H1 (cell line): ENCODE data around the gene TXLNA. TPM values are rescaled to one million over a fixed set of nuclear protein-coding genes. Genes with fewer than 3 reads are reported as not detected.

Experiments
- CTCF ChIA-PET: fragments of 300-600 bp; sonication (Branson Sonifier 250); formaldehyde crosslinking; loops from one replicate; lab custom pipeline; 2021; ENCODE audit not compliant: partially characterized antibody; lab: Charles Lee
- POLR2A ChIA-PET: fragments of 300-600 bp; sonication (Branson Sonifier 250); formaldehyde crosslinking; loops from one replicate; lab custom pipeline; 2021; ENCODE audit warnings: inconsistent platforms; ENCODE audit not compliant: partially characterized antibody; lab: Charles Lee
- DNase-seq, 2 experiments: peaks; one replicate each; pipeline versions ENCODE4 v3.0.0 to v3.0.0-alpha.2; 2010 to 2022; ENCODE audit warnings: low spot score in 2 of 2, low read depth in 1 of 2, mixed read lengths in 1 of 2
- FAIRE-seq: peaks from 2 replicates; lab custom pipeline; 2011; peaks lifted over from hg19 to GRCh38; lab: Jason Lieb, UNC
- H2AFZ ChIP-seq: 2 replicates; pipeline ENCODE4 v1.8.1; 2012; ENCODE audit warnings: low read length, inconsistent platforms
- H2AK5ac ChIP-seq: 2 replicates; pipeline ENCODE4 v1.6.1; 2013; ENCODE audit warnings: low read depth, low read length
- H2BK120ac ChIP-seq: replicated peaks from 2 replicates; pipeline ENCODE3; 2013; ENCODE audit warnings: low read depth, low read length, inconsistent platforms
- H2BK12ac ChIP-seq: 2 replicates; pipeline ENCODE4 v1.6.1; 2013; ENCODE audit warnings: low read depth, low read length
- H2BK15ac ChIP-seq: 2 replicates; pipeline ENCODE4 v1.6.1; 2013; ENCODE audit warnings: low read length
- H2BK20ac ChIP-seq: 2 replicates; pipeline ENCODE4 v1.6.1; 2013; ENCODE audit warnings: low read length
- H2BK5ac ChIP-seq: 2 replicates; pipeline ENCODE4 v1.6.1; 2013; ENCODE audit warnings: low read depth, low read length
- H3K14ac ChIP-seq: 2 replicates; pipeline ENCODE4 v1.6.1; 2013; ENCODE audit warnings: inconsistent platforms; ENCODE audit not compliant: insufficient read length
- H3K18ac ChIP-seq: 2 replicates; pipeline ENCODE4 v1.6.1; 2013; ENCODE audit warnings: low read length; ENCODE audit errors: extremely low read depth
- H3K23ac ChIP-seq: 2 replicates; pipeline ENCODE4 v1.6.1; 2013; ENCODE audit warnings: inconsistent platforms; ENCODE audit not compliant: insufficient read length
- H3K23me2 ChIP-seq: 2 replicates; pipeline ENCODE4 v1.6.1; 2013; ENCODE audit warnings: low read depth, low read length
- H3K27ac ChIP-seq: 2 replicates; pipeline ENCODE4 v1.6.1; 2011; ENCODE audit warnings: low read depth, low read length, inconsistent platforms
- H3K27me3 ChIP-seq, 4 experiments: replicated peaks in 1 of 4; 1 replicate in 1 of 4; 2 replicates in 3 of 4; pipeline versions ENCODE4 v1.6.1 to v1.8.1; 2011 to 2013; ENCODE audit warnings: low read length in 3 of 4, mild to moderate bottlenecking in 3 of 4, inconsistent platforms in 2 of 4, mixed read lengths in 2 of 4, moderate library complexity in 1 of 4; ENCODE audit not compliant: control insufficient read depth in 3 of 4, insufficient read depth in 3 of 4; ENCODE audit errors: extremely low read depth in 1 of 4
- H3K36me3 ChIP-seq, 4 experiments: 2 replicates each; pipeline versions ENCODE4 v1.6.1 to v1.8.1; 2011 to 2013; ENCODE audit warnings: mild to moderate bottlenecking in 4 of 4, low read length in 3 of 4, moderate library complexity in 2 of 4, control low read depth in 1 of 4, inconsistent platforms in 1 of 4; ENCODE audit not compliant: insufficient read depth in 4 of 4, control insufficient read depth in 2 of 4
- H3K4ac ChIP-seq: replicated peaks from 2 replicates; pipeline ENCODE3; 2013; ENCODE audit warnings: low read length, low read depth, mixed read lengths, inconsistent platforms; ENCODE audit not compliant: insufficient read length
- H3K4me1 ChIP-seq, 4 experiments: replicated peaks in 1 of 4; 1 replicate in 1 of 4; 2 replicates in 3 of 4; pipeline versions ENCODE4 v1.6.1 to v1.8.1; 2011 to 2013; ENCODE audit warnings: low read length in 3 of 4, inconsistent platforms in 2 of 4, mixed read lengths in 1 of 4; ENCODE audit not compliant: insufficient read depth in 4 of 4, control insufficient read depth in 3 of 4
- H3K4me2 ChIP-seq, 2 experiments: 2 replicates each; pipeline versions ENCODE4 v1.6.1 to v1.8.1; 2011 to 2013; ENCODE audit warnings: low read depth in 2 of 2, low read length in 2 of 2, control low read depth in 1 of 2, inconsistent platforms in 1 of 2, mild to moderate bottlenecking in 1 of 2; ENCODE audit not compliant: insufficient read depth in 1 of 2
- H3K4me3 ChIP-seq, 4 experiments: fragments of 200-600, 300-600 bp in 1 of 4; sonication (generic), shearing (Covaris generic), sonication (Bioruptor Twin) in 1 of 4; 2 replicates each; pipeline versions ENCODE4 v1.5.1 to v1.8.1; 2011 to 2016; ENCODE audit warnings: low read length in 4 of 4, low read depth in 3 of 4, control low read depth in 2 of 4, inconsistent platforms in 2 of 4, mild to moderate bottlenecking in 2 of 4, mixed read lengths in 1 of 4, moderate library complexity in 1 of 4; ENCODE audit not compliant: insufficient read depth in 2 of 4; ENCODE audit errors: extremely low read depth in 1 of 4
- H3K56ac ChIP-seq: replicated peaks from 2 replicates; pipeline ENCODE3; 2013; ENCODE audit warnings: low read depth, mild to moderate bottlenecking, mixed read lengths, low read length, inconsistent platforms; ENCODE audit not compliant: insufficient read length
- H3K79me1 ChIP-seq: 2 replicates; pipeline ENCODE4 v1.6.1; 2013; ENCODE audit warnings: low read depth, low read length, control low read depth
- H3K79me2 ChIP-seq, 2 experiments: 2 replicates each; pipeline versions ENCODE4 v1.6.1 to v1.8.1; 2012 to 2013; ENCODE audit warnings: low read length in 2 of 2, mild to moderate bottlenecking in 2 of 2, inconsistent platforms in 1 of 2; ENCODE audit not compliant: insufficient read depth in 2 of 2, control insufficient read depth in 1 of 2
- H3K9ac ChIP-seq, 4 experiments: replicated peaks in 1 of 4; 1 replicate in 1 of 4; 2 replicates in 3 of 4; pipeline versions ENCODE4 v1.6.1 to v1.8.1; 2011 to 2013; ENCODE audit warnings: low read depth in 3 of 4, low read length in 3 of 4, control low read depth in 2 of 4, mild to moderate bottlenecking in 2 of 4, moderate library complexity in 2 of 4, inconsistent platforms in 1 of 4; ENCODE audit errors: extremely low read depth in 1 of 4
- H3K9me3 ChIP-seq, 2 experiments: 2 replicates each; pipeline versions ENCODE4 v1.6.1 to v1.8.1; 2012 to 2013; ENCODE audit warnings: mild to moderate bottlenecking in 2 of 2, moderate library complexity in 2 of 2, control low read depth in 1 of 2, inconsistent platforms in 1 of 2, low read depth in 1 of 2, low read length in 1 of 2, mixed read lengths in 1 of 2; ENCODE audit not compliant: insufficient read depth in 2 of 2
- H4K20me1 ChIP-seq, 2 experiments: replicated peaks in 1 of 2; 2 replicates each; pipeline versions ENCODE3 to v1.8.1; 2011 to 2013; ENCODE audit warnings: inconsistent platforms in 2 of 2, low read length in 2 of 2, mild to moderate bottlenecking in 1 of 2; ENCODE audit not compliant: insufficient read depth in 2 of 2, control insufficient read depth in 1 of 2
- H4K5ac ChIP-seq: 2 replicates; pipeline ENCODE4 v1.6.1; 2013; ENCODE audit warnings: low read length, low read depth, mixed read lengths, inconsistent platforms; ENCODE audit not compliant: insufficient read length
- H4K8ac ChIP-seq: 2 replicates; pipeline ENCODE4 v1.8.0; 2013; ENCODE audit warnings: mild to moderate bottlenecking, moderate library complexity, low read length, inconsistent platforms; ENCODE audit not compliant: insufficient read depth; ENCODE audit errors: extremely low read depth
- H4K91ac ChIP-seq: replicated peaks from 2 replicates; pipeline ENCODE3; 2013; ENCODE audit warnings: low read length, mixed read lengths, inconsistent platforms; ENCODE audit not compliant: insufficient read length
- CEBPB ChIP-seq: IDR thresholded peaks from 2 replicates; pipeline ENCODE4 v1.6.1; 2012; ENCODE audit warnings: low read depth, low read length
- POLR2A ChIP-seq, 2 experiments: IDR thresholded peaks; 1 replicate in 1 of 2; 2 replicates in 1 of 2; pipeline ENCODE4 v1.6.1; 2011; ENCODE audit warnings: low read depth in 2 of 2, low read length in 2 of 2, mild to moderate bottlenecking in 2 of 2; ENCODE audit errors: control extremely low read depth in 1 of 2
- POLR2AphosphoS5 ChIP-seq: IDR thresholded peaks from 2 replicates; pipeline ENCODE4 v1.6.1; 2011; ENCODE audit warnings: low read depth, low read length
- WGBS, 2 experiments: shearing (Covaris generic) in 1 of 2; methylation state at CpG; one replicate each; pipeline versions ENCODE4 v1.1.6 to v1.1.7; 2013 to 2015; ENCODE audit warnings: low lambda C conversion rate in 2 of 2, mixed read lengths in 2 of 2, inconsistent platforms in 1 of 2, low coverage in 1 of 2, missing lambda C conversion rate in 1 of 2; ENCODE audit not compliant: insufficient replicate concordance in 2 of 2, insufficient coverage in 1 of 2, insufficient read length in 1 of 2; ENCODE audit errors: extremely low coverage in 1 of 2, missing lambda C conversion rate in 1 of 2; 5-methylcytosine and 5-hydroxymethylcytosine counted together
- polyA plus RNA-seq, 7 experiments: library from polyadenylated mRNA; depleted of rRNA in 3 of 7; stranded (reverse) in 5 of 7; unstranded in 2 of 7; fragments of >200 nt in 5 of 7; fragments of 200-250 nt in 2 of 7; gene quantifications; 1 replicate in 5 of 7; 2 replicates in 1 of 7; 4 replicates in 1 of 7; pipeline versions ENCODE4 v1.2.1 to v1.2.3, GENCODE V29; 2011 to 2013; ENCODE audit warnings: missing spikeins in 2 of 7, mixed read lengths in 2 of 7
- total RNA-seq: library from RNA; stranded (reverse); fragmentation: NEBNext Ultra II Directional; extraction: Animal tissue kit (Norgen Biotek cat#: 25700); gene quantifications from 2 replicates; pipeline ENCODE4 v1.2.1, GENCODE V29; 2021

The TXLNA gene
- total and polyA plus RNA-seq, 2 of the 8 experiments (the other 6 are each of a cell fraction or from before 2014, with no cell fraction given) = 31.3 to 46.9 TPM

DNA sequence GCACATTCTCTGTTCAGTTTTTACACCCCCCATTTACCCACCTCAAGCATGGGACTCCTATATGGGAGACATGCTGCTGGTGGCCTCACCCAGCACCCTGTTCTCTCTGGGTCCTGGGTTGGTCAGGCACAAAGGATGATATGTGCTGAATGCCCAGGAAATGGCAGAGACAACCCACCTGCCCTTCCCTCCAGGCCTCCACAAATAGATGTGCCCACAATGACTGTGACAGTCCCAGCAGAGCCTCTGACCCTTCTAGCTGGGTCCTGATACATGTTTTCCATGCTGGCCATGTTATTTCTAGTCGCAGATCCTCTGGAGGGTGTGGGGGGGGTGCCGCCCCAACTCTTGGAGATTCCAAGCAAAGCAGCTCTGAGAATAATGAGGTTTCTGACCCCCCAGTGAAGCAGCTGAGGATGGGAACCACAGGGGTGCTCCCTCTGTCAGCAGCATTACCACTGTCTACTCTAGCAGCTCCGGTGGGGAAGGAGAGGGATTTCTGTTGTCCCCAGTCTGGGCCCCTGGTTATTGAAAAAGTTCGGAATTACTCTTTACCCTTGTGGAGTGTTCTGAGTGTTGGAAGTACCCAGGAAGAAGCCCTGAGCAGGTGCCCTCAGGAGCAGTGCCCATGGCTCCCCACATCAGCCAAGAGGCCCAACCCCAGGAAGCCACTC is 19.7 kb downstream of the TXLNA start:
- no peak overlapping the region for H2BK15ac ChIP-seq
- no peak overlapping the region for H3K23ac ChIP-seq
- 0 out of 2 replicates have a peak, but pooled peaks cover 3% of the 10 kb centered on the region for H3K79me1 ChIP-seq
- H2BK5ac ChIP-seq = peak overlapping the region; percentile 53
- no peak overlapping the region for H3K56ac ChIP-seq
- DNase-seq = no peak
- peaks cover 18 to 35% (median 26%) of the 10 kb centered on the region in 4 experiments; a peak in 7 of 8 replicates for H3K36me3 ChIP-seq
- no peak overlapping the region for H2BK20ac ChIP-seq
- ChIA-PET POLR2A (interaction anchor here (0.5 to 21.3 kb wide), 21 partner anchors 10 to 172 kb away, joined by 3 to 332 read pairs (median 7); partner anchors contain the start of genes DCDC2B, FAM229A, HDAC1 and IQCC), CTCF (interaction anchor here (0.8 to 4.2 kb wide), 5 partner anchors 12 to 49 kb away, joined by 3 to 25 read pairs (median 4); no protein-coding TSS in a partner anchor)
- H4K8ac ChIP-seq = no peak overlapping the region
- peaks cover 9% of the 10 kb centered on the region; the same call in 1 of the 2 replicates for H3K23me2 ChIP-seq
- no peak overlapping the region for H3K14ac ChIP-seq
- H3K9ac ChIP-seq = no peak overlapping the region
- H3K27me3 ChIP-seq = peaks cover 0 to 3% (median 0%) of the 10 kb centered on the region in 4 experiments; a peak in 2 of 7 replicates
- peak in 1 of 2 experiments; percentile 20; a peak in 1 of 3 replicates for TF ChIP-seq POLR2A (IDR thresholded peaks at IDR 0.05; ENCODE audit: control extremely low read depth in 1 of 2, low read depth in 2 of 2, low read length in 2 of 2)
- TF ChIP-seq CEBPB = no peak
- TF ChIP-seq POLR2AphosphoS5 = 0 out of 2 replicates have a peak, but pooled peaks have one; percentile 34
- WGBS, 2 experiments = 71% methylated on average over 4 of the region's 4 CpGs; no CpG with 5 or more reads in 1 of the 2 experiments
- peak overlapping the region; percentile 80; the same call in 1 of the 2 replicates for H2BK12ac ChIP-seq
- peak overlapping the region in 2 of 4 experiments; percentile 29 to 67; a peak in 4 of 8 replicates for H3K4me3 ChIP-seq
- FAIRE-seq = no peak
- H4K20me1 ChIP-seq = peaks cover 4 to 5% of the 10 kb centered on the region in 2 experiments
- H3K4me2 ChIP-seq = peak overlapping the region; percentile 76 to 92; a peak in 3 of 4 replicates
- H2AK5ac ChIP-seq = no peak overlapping the region
- H3K4ac ChIP-seq = no peak overlapping the region
- H4K91ac ChIP-seq = no peak overlapping the region
- no peak overlapping the region; the same call in 1 of the 2 replicates for H3K18ac ChIP-seq
- H2AFZ ChIP-seq = no peak overlapping the region
- no peak overlapping the region for H4K5ac ChIP-seq
- H3K79me2 ChIP-seq = no peaks in the 10 kb centered on the region
- no peaks in the 10 kb centered on the region for H3K9me3 ChIP-seq
- peaks cover 13 to 28% (median 18%) of the 10 kb centered on the region in 4 experiments for H3K4me1 ChIP-seq
- no peak overlapping the region for H3K27ac ChIP-seq
- H2BK120ac ChIP-seq = no peak overlapping the region
